H9 (cell line): ENCODE measurements around the gene QSOX2. TPM values are rescaled to one million over a fixed set of nuclear protein-coding genes. Genes with fewer than 3 reads are reported as not detected.

Experiments used
- DNase-seq: peaks from one replicate; pipeline ENCODE4 v3.0.0-alpha.2; 2017
- H2AFZ ChIP-seq: one replicate; pipeline ENCODE4 v1.6.1; 2013; ENCODE audit warnings: mild to moderate bottlenecking, low read length, control low read depth, moderate library complexity
- H2AK5ac ChIP-seq: 2 replicates; pipeline ENCODE4 v1.6.1; 2013; ENCODE audit warnings: low read length, control low read depth, mixed read lengths; ENCODE audit not compliant: insufficient read length
- H2BK120ac ChIP-seq: one replicate; pipeline ENCODE4 v1.6.1; 2013; ENCODE audit warnings: low read depth, mild to moderate bottlenecking, low read length, control low read depth, inconsistent platforms; ENCODE audit not compliant: poor library complexity, severe bottlenecking
- H2BK12ac ChIP-seq: 2 replicates; pipeline ENCODE4 v1.6.1; 2013; ENCODE audit warnings: low read length, control low read depth, mixed read lengths, low read depth; ENCODE audit not compliant: insufficient read length
- H2BK15ac ChIP-seq: 2 replicates; pipeline ENCODE4 v1.6.1; 2013; ENCODE audit warnings: low read depth, low read length, control low read depth
- H2BK20ac ChIP-seq: one replicate; pipeline ENCODE4 v1.6.1; 2013; ENCODE audit warnings: low read depth, mild to moderate bottlenecking, low read length, control low read depth, inconsistent platforms; ENCODE audit not compliant: poor library complexity, severe bottlenecking
- H2BK5ac ChIP-seq: 2 replicates; pipeline ENCODE4 v1.6.1; 2013; ENCODE audit warnings: low read length, control low read depth, mixed read lengths; ENCODE audit not compliant: insufficient read length
- H3K14ac ChIP-seq: 2 replicates; pipeline ENCODE4 v1.6.1; 2013; ENCODE audit warnings: low read length, control low read depth; ENCODE audit not compliant: insufficient read depth
- H3K18ac ChIP-seq: 2 replicates; pipeline ENCODE4 v1.6.1; 2013; ENCODE audit warnings: low read depth, mild to moderate bottlenecking, mixed read lengths, low read length, control low read depth; ENCODE audit not compliant: insufficient read length
- H3K23ac ChIP-seq: 2 replicates; pipeline ENCODE4 v1.6.1; 2013; ENCODE audit warnings: low read length, control low read depth, mixed read lengths, low read depth; ENCODE audit not compliant: insufficient read length
- H3K23me2 ChIP-seq: 2 replicates; pipeline ENCODE4 v1.6.1; 2013; ENCODE audit warnings: low read depth, mild to moderate bottlenecking, mixed read lengths, low read length, control low read depth; ENCODE audit not compliant: insufficient read length, poor library complexity, severe bottlenecking
- H3K27ac ChIP-seq: 2 replicates; pipeline ENCODE4 v1.5.1; 2013; ENCODE audit warnings: low read length, control low read depth, mixed read lengths, low read depth; ENCODE audit not compliant: insufficient read length
- H3K27me3 ChIP-seq: 2 replicates; pipeline ENCODE4 v1.6.1; 2013; ENCODE audit warnings: low read length, control low read depth, inconsistent platforms; ENCODE audit not compliant: insufficient read depth
- H3K4ac ChIP-seq: 2 replicates; pipeline ENCODE4 v1.6.1; 2013; ENCODE audit warnings: low read depth, mild to moderate bottlenecking, control low read depth, inconsistent platforms, low read length, moderate library complexity
- H3K4me1 ChIP-seq: 2 replicates; pipeline ENCODE4 v1.6.1; 2013; ENCODE audit warnings: low read length, control low read depth, inconsistent platforms; ENCODE audit not compliant: insufficient read depth
- H3K4me2 ChIP-seq: 2 replicates; pipeline ENCODE4 v1.6.1; 2013; ENCODE audit warnings: low read length, control low read depth, mixed read lengths; ENCODE audit not compliant: insufficient read length, insufficient read depth
- H3K56ac ChIP-seq: 2 replicates; pipeline ENCODE4 v1.6.1; 2013; ENCODE audit warnings: low read depth, mild to moderate bottlenecking, mixed read lengths, low read length, control low read depth; ENCODE audit not compliant: insufficient read length
- H3K79me1 ChIP-seq: 2 replicates; pipeline ENCODE4 v1.6.1; 2013; ENCODE audit warnings: low read depth, mild to moderate bottlenecking, moderate library complexity, low read length, control low read depth, inconsistent platforms; ENCODE audit not compliant: insufficient read depth, poor library complexity, severe bottlenecking
- H3K79me2 ChIP-seq: 2 replicates; pipeline ENCODE4 v1.6.1; 2013; ENCODE audit warnings: low read length, control low read depth, inconsistent platforms; ENCODE audit not compliant: insufficient read depth
- H3K9ac ChIP-seq: 2 replicates; pipeline ENCODE4 v1.6.1; 2013; ENCODE audit warnings: low read length, control low read depth, mixed read lengths; ENCODE audit not compliant: insufficient read length; ENCODE audit errors: extremely low read depth
- H3K9me3 ChIP-seq: one replicate; pipeline ENCODE4 v1.6.1; 2013; ENCODE audit warnings: low read depth, low read length, inconsistent platforms; ENCODE audit not compliant: control insufficient read depth
- H3T11ph ChIP-seq: one replicate; pipeline ENCODE4 v1.6.1; 2013; ENCODE audit warnings: mild to moderate bottlenecking, low read length, control low read depth, inconsistent platforms
- H4K20me1 ChIP-seq: one replicate; pipeline ENCODE4 v1.6.1; 2013; ENCODE audit not compliant: control insufficient read depth, insufficient read length, insufficient read depth
- H4K5ac ChIP-seq: 2 replicates; pipeline ENCODE4 v1.6.1; 2013; ENCODE audit warnings: low read depth, mild to moderate bottlenecking, mixed read lengths, low read length, control low read depth; ENCODE audit not compliant: insufficient read length
- H4K8ac ChIP-seq: replicated peaks from 2 replicates; pipeline ENCODE4 v1.6.1; 2013; ENCODE audit warnings: low read length, control low read depth, mixed read lengths, low read depth; ENCODE audit not compliant: insufficient read length
- H4K91ac ChIP-seq: 2 replicates; pipeline ENCODE4 v1.6.1; 2013; ENCODE audit warnings: low read depth, mild to moderate bottlenecking, moderate library complexity, mixed read lengths, low read length, control low read depth; ENCODE audit not compliant: insufficient read length
- H3K27ac Mint-ChIP-seq, 3 experiments: 2 replicates in 2 of 3; 3 replicates in 1 of 3; pipeline ENCODE4 v1.8.0; 2020 to 2021; ENCODE audit warnings: mixed read lengths in 3 of 3, mild to moderate bottlenecking in 1 of 3, moderate library complexity in 1 of 3
- H3K27me3 Mint-ChIP-seq: 2 replicates; pipeline ENCODE4 v1.8.0; 2021; ENCODE audit warnings: low read depth, mild to moderate bottlenecking, moderate library complexity, mixed read lengths
- H3K36me3 Mint-ChIP-seq, 3 experiments: 2 replicates in 2 of 3; 3 replicates in 1 of 3; pipeline ENCODE4 v1.8.0; 2020 to 2021; ENCODE audit warnings: low read depth in 3 of 3, mixed read lengths in 3 of 3; ENCODE audit not compliant: insufficient read depth in 1 of 3
- H3K4me1 Mint-ChIP-seq, 2 experiments: 2 replicates each; pipeline ENCODE4 v1.8.0; 2020; ENCODE audit warnings: mixed read lengths in 2 of 2
- H3K4me3 Mint-ChIP-seq, 2 experiments: 2 replicates in 1 of 2; 3 replicates in 1 of 2; pipeline ENCODE4 v1.8.0; 2020 to 2021; ENCODE audit warnings: mild to moderate bottlenecking in 2 of 2, mixed read lengths in 2 of 2, moderate library complexity in 1 of 2
- H3K9me3 Mint-ChIP-seq, 2 experiments: 2 replicates in 1 of 2; 3 replicates in 1 of 2; pipeline ENCODE4 v1.8.0; 2020; ENCODE audit warnings: mild to moderate bottlenecking in 2 of 2, mixed read lengths in 2 of 2, moderate library complexity in 1 of 2
- CTCF ChIP-seq: fragments of 200-600 bp; sonication (generic); conservative IDR thresholded peaks from 3 replicates; pipeline ENCODE4 v1.8.0; 2021; ENCODE audit warnings: antibody characterized with exemption, mild to moderate bottlenecking
- WGBS: extraction: QIAGEN DNeasy Blood & Tissue Kit; methylation state at CpG from one replicate; pipeline ENCODE4 v1.1.7; 2013; ENCODE audit warnings: missing lambda C conversion rate, low lambda C conversion rate, mixed read lengths; ENCODE audit not compliant: insufficient read length; ENCODE audit errors: extremely low coverage; 5-methylcytosine and 5-hydroxymethylcytosine counted together
- total RNA-seq: library from RNA; stranded (reverse); gene quantifications from 2 replicates; pipeline ENCODE4 v1.2.1, GENCODE V29; 2021

Gene QSOX2
- total RNA-seq, 1 experiment from 2014 or later, result 25.8 TPM

GRCh38 chr9:136225366-136225747 is 20.3 kb downstream of the QSOX2 start:
- no peak for DNase-seq
- no peak overlapping the region for H3K9ac ChIP-seq
- H3K27me3 Mint-ChIP-seq, result no peaks in the 10 kb centered on the region
- peaks cover 4% of the 10 kb centered on the region; the same call in 1 of the 2 replicates for H3K79me2 ChIP-seq
- H2BK12ac ChIP-seq, result no peak overlapping the region
- no peak overlapping the region for H2BK120ac ChIP-seq
- no peak overlapping the region for H4K5ac ChIP-seq
- no peak overlapping the region for H2AK5ac ChIP-seq
- H3K27ac ChIP-seq, result no peak overlapping the region
- no peak overlapping the region for H3K4ac ChIP-seq
- H3K14ac ChIP-seq, result no peak overlapping the region; the same call in 1 of the 2 replicates
- H3K56ac ChIP-seq, result no peak overlapping the region
- H4K91ac ChIP-seq, result no peak overlapping the region
- H3K4me3 Mint-ChIP-seq, result 0 out of 5 replicates have a peak overlapping the region, but pooled peaks of 1 of the 2 experiments have one; percentile 22
- H3K36me3 Mint-ChIP-seq, result peaks cover 15 to 39% (median 16%) of the 10 kb centered on the region in 3 experiments
- H2AFZ ChIP-seq, result no peak overlapping the region
- H3K9me3 ChIP-seq, result no peaks in the 10 kb centered on the region
- no peak overlapping the region for H2BK15ac ChIP-seq
- H3K4me1 Mint-ChIP-seq, result peaks cover 0 to 5% of the 10 kb centered on the region in 2 experiments; a peak in 2 of 4 replicates
- H3K79me1 ChIP-seq, result no peaks in the 10 kb centered on the region
- no peaks in the 10 kb centered on the region for H3K9me3 Mint-ChIP-seq
- no peak for TF ChIP-seq CTCF
- WGBS, result no CpG with 5 or more reads among the region's 19 CpGs
- no peak overlapping the region for H2BK20ac ChIP-seq
- H3K4me1 ChIP-seq, result no peaks in the 10 kb centered on the region
- H3T11ph ChIP-seq, result no peak overlapping the region
- H3K4me2 ChIP-seq, result no peak overlapping the region
- no peak overlapping the region for H3K18ac ChIP-seq
- H3K23ac ChIP-seq, result no peak overlapping the region
- H4K20me1 ChIP-seq, result no peaks in the 10 kb centered on the region
- no peak overlapping the region for H4K8ac ChIP-seq
- H3K23me2 ChIP-seq, result no peaks in the 10 kb centered on the region
- H3K27me3 ChIP-seq, result no peaks in the 10 kb centered on the region
- peak overlapping the region in 2 of 3 experiments; percentile 8 to 24; a peak in 2 of 7 replicates for H3K27ac Mint-ChIP-seq
- H2BK5ac ChIP-seq, result no peak overlapping the region
